Neural cell (in vitro differentiated cells): Measurements from ENCODE around the gene MPZL1. TPM values are rescaled to one million over a fixed set of nuclear protein-coding genes. Genes with fewer than 3 reads are reported as not detected.

ENCODE experiments used
- H2AFZ ChIP-seq: fragments of 200-600, 300-800 bp; sonication (generic), shearing (Covaris generic); 2 replicates; pipeline ENCODE4 v1.6.0; 2014; ENCODE audit warnings: low read depth, mild to moderate bottlenecking, antibody characterized with exemption, low read length, moderate library complexity
- H3F3A ChIP-seq: fragments of 200-600 bp; shearing (Covaris generic); 2 replicates; pipeline ENCODE4 v1.6.1; 2016; ENCODE audit warnings: mild to moderate bottlenecking, moderate library complexity, mixed read lengths, antibody characterized with exemption, low read length; ENCODE audit not compliant: insufficient read depth, poor library complexity, severe bottlenecking
- H3K27ac ChIP-seq: fragments of 200-600, 300-800 bp; sonication (generic), shearing (Covaris generic); 2 replicates; pipeline ENCODE4 v1.5.1; 2014; ENCODE audit warnings: mild to moderate bottlenecking, low read length, moderate library complexity
- H3K27me3 ChIP-seq: fragments of 300-800, 200-600 bp; sonication (generic), shearing (Covaris generic); 2 replicates; pipeline ENCODE4 v1.6.0; 2014; ENCODE audit warnings: mild to moderate bottlenecking, low read depth, low read length, moderate library complexity; ENCODE audit not compliant: insufficient read depth
- H3K36me3 ChIP-seq: fragments of 300-800, 200-600 bp; sonication (generic), shearing (Covaris generic); 2 replicates; pipeline ENCODE4 v1.5.1; 2014; ENCODE audit warnings: mild to moderate bottlenecking, antibody characterized with exemption, low read length, moderate library complexity; ENCODE audit not compliant: insufficient read depth
- H3K4me2 ChIP-seq: fragments of 300-800, 200-600 bp; sonication (generic), shearing (Covaris generic); 2 replicates; pipeline ENCODE4 v1.6.0; 2014; ENCODE audit warnings: mild to moderate bottlenecking, low read length
- H3K4me3 ChIP-seq: fragments of 300-800, 200-600 bp; sonication (generic), shearing (Covaris generic); 2 replicates; pipeline ENCODE4 v1.5.1; 2014; ENCODE audit warnings: mild to moderate bottlenecking, low read length, moderate library complexity
- H3K79me2 ChIP-seq: fragments of 200-600 bp; shearing (Covaris generic); replicated peaks from 2 replicates; pipeline ENCODE4 v1.6.0; 2014; ENCODE audit warnings: mild to moderate bottlenecking, low read length, moderate library complexity; ENCODE audit not compliant: insufficient read depth
- H3K9ac ChIP-seq: fragments of 300-800, 200-600 bp; sonication (generic), shearing (Covaris generic); 2 replicates; pipeline ENCODE4 v1.6.1; 2016; ENCODE audit warnings: mild to moderate bottlenecking, low read length, mixed read lengths
- H3K9me2 ChIP-seq: fragments of 200-600 bp; shearing (Covaris generic); 2 replicates; pipeline ENCODE4 v1.6.1; 2016; ENCODE audit warnings: mild to moderate bottlenecking, low read length, mixed read lengths; ENCODE audit not compliant: insufficient read depth
- H3K9me3 ChIP-seq: fragments of 200-600, 300-800 bp; sonication (generic), shearing (Covaris generic); 2 replicates; pipeline ENCODE4 v1.6.1; 2016; ENCODE audit warnings: mild to moderate bottlenecking, mixed run types, low read length, moderate library complexity, mixed read lengths
- H4K20me1 ChIP-seq: fragments of 200-600 bp; shearing (Covaris generic); 2 replicates; pipeline ENCODE4 v1.6.1; 2016; ENCODE audit warnings: mild to moderate bottlenecking, mixed run types; ENCODE audit not compliant: insufficient read depth
- EP300 ChIP-seq: fragments of 450-650 bp; conservative IDR thresholded peaks from 2 replicates; pipeline ENCODE4 v1.6.1; 2014; ENCODE audit warnings: antibody characterized with exemption, mild to moderate bottlenecking, moderate library complexity; ENCODE audit not compliant: poor library complexity, severe bottlenecking
- EZH2 ChIP-seq: fragments of 200-600, 300-800 bp; shearing (Covaris generic), sonication (generic); IDR thresholded peaks from 2 replicates; pipeline ENCODE4 v1.6.1; 2014; ENCODE audit warnings: antibody characterized with exemption, low read length, borderline replicate concordance, mild to moderate bottlenecking; ENCODE audit not compliant: insufficient read depth, poor library complexity, severe bottlenecking
- MXI1 ChIP-seq: fragments of 450-650 bp; conservative IDR thresholded peaks from 2 replicates; pipeline ENCODE4 v1.6.1; 2014; ENCODE audit warnings: antibody characterized with exemption, mild to moderate bottlenecking; ENCODE audit not compliant: poor library complexity, severe bottlenecking
- POLR2AphosphoS5 ChIP-seq: IDR thresholded peaks from 2 replicates; pipeline ENCODE4 v1.6.1; 2012
- SMC3 ChIP-seq: fragments of 450-650 bp; conservative IDR thresholded peaks from 2 replicates; pipeline ENCODE4 v1.6.1; 2014; ENCODE audit warnings: antibody characterized with exemption, mild to moderate bottlenecking, moderate library complexity; ENCODE audit not compliant: poor library complexity
- TAF1 ChIP-seq: IDR thresholded peaks from 2 replicates; pipeline ENCODE4 v1.6.1; 2012; ENCODE audit warnings: low read depth
- polyA plus RNA-seq: library from polyadenylated mRNA; depleted of rRNA; stranded (reverse); fragments of >200 nt; gene quantifications from 2 replicates; pipeline ENCODE4 v1.2.3, GENCODE V29; 2014
- TF ChIP-seq, protein P1 (sequence below): IDR thresholded peaks from 2 replicates; pipeline ENCODE4 v1.6.1; 2012; ENCODE audit warnings: borderline replicate concordance
- TF ChIP-seq, protein P2 (sequence below): fragments of 450-650 bp; IDR thresholded peaks from 2 replicates; pipeline ENCODE4 v1.5.1; 2014; ENCODE audit warnings: antibody characterized with exemption, mild to moderate bottlenecking, moderate library complexity; ENCODE audit not compliant: poor library complexity, severe bottlenecking

The MPZL1 gene
- polyA plus RNA-seq, 1 donor from 2014 or later = 167 TPM

DNA sequence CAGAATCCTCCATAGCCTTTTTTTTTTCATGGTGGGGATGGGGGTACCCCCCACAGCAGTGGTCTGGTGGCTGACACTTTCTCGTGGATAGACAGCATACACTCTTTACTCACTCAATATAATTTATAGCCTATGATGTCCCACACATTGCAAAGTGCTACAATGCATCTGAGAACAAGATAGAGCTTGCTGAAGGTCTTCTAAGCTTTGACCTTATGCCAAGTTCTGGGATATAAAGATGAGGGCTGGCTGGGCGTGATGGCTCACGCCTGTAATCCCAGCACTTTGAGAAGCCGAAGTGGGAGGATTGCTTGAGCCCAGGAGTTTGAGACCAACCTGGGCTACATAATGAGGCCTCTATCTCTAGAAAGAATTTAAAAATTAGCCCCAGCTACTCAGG is 78.0 kb downstream of the MPZL1 start:
- Histone ChIP-seq H3K27me3 (no peaks in the 10 kb centered on the region), H3K36me3 (no peaks in the 10 kb centered on the region), H4K20me1 (no peaks in the 10 kb centered on the region), H3K4me3 (no peak overlapping the region), H3K9ac (no peak overlapping the region), H3K27ac (no peak overlapping the region), H2AFZ (no peak overlapping the region), H3K9me3 (no peaks in the 10 kb centered on the region), H3K9me2 (no peaks in the 10 kb centered on the region), H3K4me2 (no peak overlapping the region), H3K79me2 (no peaks in the 10 kb centered on the region), H3F3A (no peaks in the 10 kb centered on the region)
- TF ChIP-seq, protein P1, sequence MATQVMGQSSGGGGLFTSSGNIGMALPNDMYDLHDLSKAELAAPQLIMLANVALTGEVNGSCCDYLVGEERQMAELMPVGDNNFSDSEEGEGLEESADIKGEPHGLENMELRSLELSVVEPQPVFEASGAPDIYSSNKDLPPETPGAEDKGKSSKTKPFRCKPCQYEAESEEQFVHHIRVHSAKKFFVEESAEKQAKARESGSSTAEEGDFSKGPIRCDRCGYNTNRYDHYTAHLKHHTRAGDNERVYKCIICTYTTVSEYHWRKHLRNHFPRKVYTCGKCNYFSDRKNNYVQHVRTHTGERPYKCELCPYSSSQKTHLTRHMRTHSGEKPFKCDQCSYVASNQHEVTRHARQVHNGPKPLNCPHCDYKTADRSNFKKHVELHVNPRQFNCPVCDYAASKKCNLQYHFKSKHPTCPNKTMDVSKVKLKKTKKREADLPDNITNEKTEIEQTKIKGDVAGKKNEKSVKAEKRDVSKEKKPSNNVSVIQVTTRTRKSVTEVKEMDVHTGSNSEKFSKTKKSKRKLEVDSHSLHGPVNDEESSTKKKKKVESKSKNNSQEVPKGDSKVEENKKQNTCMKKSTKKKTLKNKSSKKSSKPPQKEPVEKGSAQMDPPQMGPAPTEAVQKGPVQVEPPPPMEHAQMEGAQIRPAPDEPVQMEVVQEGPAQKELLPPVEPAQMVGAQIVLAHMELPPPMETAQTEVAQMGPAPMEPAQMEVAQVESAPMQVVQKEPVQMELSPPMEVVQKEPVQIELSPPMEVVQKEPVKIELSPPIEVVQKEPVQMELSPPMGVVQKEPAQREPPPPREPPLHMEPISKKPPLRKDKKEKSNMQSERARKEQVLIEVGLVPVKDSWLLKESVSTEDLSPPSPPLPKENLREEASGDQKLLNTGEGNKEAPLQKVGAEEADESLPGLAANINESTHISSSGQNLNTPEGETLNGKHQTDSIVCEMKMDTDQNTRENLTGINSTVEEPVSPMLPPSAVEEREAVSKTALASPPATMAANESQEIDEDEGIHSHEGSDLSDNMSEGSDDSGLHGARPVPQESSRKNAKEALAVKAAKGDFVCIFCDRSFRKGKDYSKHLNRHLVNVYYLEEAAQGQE = no peak
- TF ChIP-seq TAF1 (no peak), SMC3 (no peak), MXI1 (no peak), POLR2AphosphoS5 (no peak), EZH2 (no peak), EP300 (no peak)

DNA sequence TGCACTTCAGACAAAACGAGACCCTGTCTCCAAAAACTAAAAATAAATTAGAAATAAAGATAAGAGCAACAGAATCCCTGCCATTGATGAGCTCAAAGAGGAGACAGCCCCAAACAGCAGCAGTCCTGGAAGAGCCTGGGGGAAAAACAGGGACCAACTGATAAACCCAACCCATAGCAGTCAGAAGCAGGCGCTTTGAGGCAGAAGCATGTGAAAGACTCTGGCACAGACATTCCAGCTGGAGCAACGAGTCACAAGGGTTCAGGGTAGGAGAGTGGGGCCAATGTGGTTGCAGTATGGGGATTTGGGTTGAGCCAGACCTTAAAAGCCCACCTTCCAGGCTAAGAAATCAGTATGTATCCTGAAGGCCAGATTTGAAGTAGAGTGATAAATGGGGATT is 78.5 kb downstream of the MPZL1 start:
- no peak overlapping the region for H2AFZ ChIP-seq
- H3K9me2 ChIP-seq = no peaks in the 10 kb centered on the region
- TF ChIP-seq TAF1 (no peak), EZH2 (no peak), POLR2AphosphoS5 (no peak), SMC3 (no peak), EP300 (no peak)
- TF ChIP-seq, protein P2, sequence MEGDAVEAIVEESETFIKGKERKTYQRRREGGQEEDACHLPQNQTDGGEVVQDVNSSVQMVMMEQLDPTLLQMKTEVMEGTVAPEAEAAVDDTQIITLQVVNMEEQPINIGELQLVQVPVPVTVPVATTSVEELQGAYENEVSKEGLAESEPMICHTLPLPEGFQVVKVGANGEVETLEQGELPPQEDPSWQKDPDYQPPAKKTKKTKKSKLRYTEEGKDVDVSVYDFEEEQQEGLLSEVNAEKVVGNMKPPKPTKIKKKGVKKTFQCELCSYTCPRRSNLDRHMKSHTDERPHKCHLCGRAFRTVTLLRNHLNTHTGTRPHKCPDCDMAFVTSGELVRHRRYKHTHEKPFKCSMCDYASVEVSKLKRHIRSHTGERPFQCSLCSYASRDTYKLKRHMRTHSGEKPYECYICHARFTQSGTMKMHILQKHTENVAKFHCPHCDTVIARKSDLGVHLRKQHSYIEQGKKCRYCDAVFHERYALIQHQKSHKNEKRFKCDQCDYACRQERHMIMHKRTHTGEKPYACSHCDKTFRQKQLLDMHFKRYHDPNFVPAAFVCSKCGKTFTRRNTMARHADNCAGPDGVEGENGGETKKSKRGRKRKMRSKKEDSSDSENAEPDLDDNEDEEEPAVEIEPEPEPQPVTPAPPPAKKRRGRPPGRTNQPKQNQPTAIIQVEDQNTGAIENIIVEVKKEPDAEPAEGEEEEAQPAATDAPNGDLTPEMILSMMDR = no peak
- TF ChIP-seq, protein P1 = no peak

More for the DNA sequence above, 78.5 kb downstream of the MPZL1 start:
- no peaks in the 10 kb centered on the region for H3K27me3 ChIP-seq
- H3F3A ChIP-seq = no peaks in the 10 kb centered on the region
- H3K4me2 ChIP-seq = no peak overlapping the region
- H3K9me3 ChIP-seq = no peaks in the 10 kb centered on the region
- no peaks in the 10 kb centered on the region for H4K20me1 ChIP-seq
- H3K79me2 ChIP-seq = no peaks in the 10 kb centered on the region
- no peak overlapping the region for H3K9ac ChIP-seq
- H3K36me3 ChIP-seq = no peaks in the 10 kb centered on the region
- H3K4me3 ChIP-seq = no peak overlapping the region
- H3K27ac ChIP-seq = no peak overlapping the region
